Parathyroid adenoma (tissue), 2 donors: ENCODE measurements around the gene PRKG1.

ENCODE experiments used
- H2AFZ ChIP-seq: fragments of 300-600 bp; sonication (generic); one replicate; pipeline ENCODE4 v1.7.0; 2017; ENCODE audit warnings: antibody characterized with exemption, mild to moderate bottlenecking
- H3K27ac ChIP-seq: fragments of 300-600 bp; sonication (generic); one replicate; pipeline ENCODE4 v1.7.0; 2017
- H3K27me3 ChIP-seq: fragments of 300-600 bp; sonication (generic); one replicate; pipeline ENCODE4 v1.7.0; 2017; ENCODE audit warnings: low read length; ENCODE audit not compliant: control insufficient read depth, insufficient read depth
- H3K36me3 ChIP-seq: fragments of 300-600 bp; sonication (generic); one replicate; pipeline ENCODE4 v1.7.0; 2017; ENCODE audit warnings: low read length; ENCODE audit not compliant: control insufficient read depth, insufficient read depth
- H3K4me1 ChIP-seq: fragments of 300-600 bp; sonication (generic); one replicate; pipeline ENCODE4 v1.7.0; 2017; ENCODE audit warnings: control low read depth
- H3K4me2 ChIP-seq: fragments of 300-600 bp; sonication (generic); one replicate; pipeline ENCODE4 v1.7.0; 2017; ENCODE audit warnings: low read length
- H3K4me3 ChIP-seq: fragments of 300-600 bp; sonication (generic); one replicate; pipeline ENCODE4 v1.7.0; 2017; ENCODE audit warnings: low read depth, low read length
- H3K79me2 ChIP-seq: fragments of 300-600 bp; sonication (generic); one replicate; pipeline ENCODE4 v1.7.0; 2017; ENCODE audit warnings: control low read depth
- H3K9ac ChIP-seq: fragments of 300-600 bp; sonication (generic); one replicate; pipeline ENCODE4 v1.7.0; 2017; ENCODE audit warnings: mild to moderate bottlenecking
- H3K9me3 ChIP-seq: fragments of 300-600 bp; sonication (generic); one replicate; pipeline ENCODE4 v1.7.0; 2017; ENCODE audit warnings: low read length; ENCODE audit not compliant: control insufficient read depth
- TF ChIP-seq, protein P1 (sequence below): fragments of 300-600 bp; sonication (generic); IDR thresholded peaks from one replicate; pipeline ENCODE4 v1.7.0; 2017; ENCODE audit warnings: antibody characterized with exemption, mild to moderate bottlenecking
- donor health status: primary hyperparathyroidism.

Gene PRKG1

DNA sequence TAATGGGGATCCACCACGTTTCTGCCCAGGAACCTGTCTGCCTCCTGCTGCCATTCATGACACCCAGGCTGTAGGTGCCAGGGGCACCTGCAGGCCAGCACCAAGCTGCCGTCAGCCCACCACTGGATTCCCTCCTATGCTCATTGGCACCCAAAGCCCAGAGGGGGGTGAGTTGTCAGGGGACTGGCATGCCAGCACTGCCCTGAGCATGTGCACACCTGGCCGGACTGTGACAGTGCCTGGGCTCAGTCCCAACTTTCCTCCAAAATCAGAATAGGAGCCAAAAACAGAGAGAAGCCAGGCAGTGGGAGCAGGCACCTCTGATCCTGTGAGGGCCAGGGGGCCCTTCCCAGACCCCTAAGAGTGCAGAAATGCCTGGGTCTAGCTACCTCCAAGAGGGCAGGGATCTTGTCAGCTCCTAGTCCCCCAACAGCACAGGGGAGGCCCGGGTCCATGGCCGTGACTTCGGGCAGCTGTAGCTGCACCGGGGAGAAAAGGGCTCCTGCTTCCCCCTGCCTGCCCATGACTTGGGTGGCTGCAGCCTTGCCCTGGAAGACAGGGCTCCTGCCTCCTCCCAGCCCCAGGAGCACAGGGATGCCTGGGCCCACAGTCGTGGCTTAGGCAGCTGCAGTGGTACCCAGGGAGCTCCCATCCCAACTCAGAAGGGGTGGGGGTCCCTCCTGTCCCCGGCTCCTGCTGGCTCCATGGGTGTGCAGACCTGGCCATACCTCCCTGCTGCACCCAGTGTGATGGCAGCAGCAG is 990.0 kb downstream of the PRKG1 start:
- H3K79me2 ChIP-seq, result no peaks in the 10 kb centered on the region
- H2AFZ ChIP-seq, result no peak overlapping the region
- no peak overlapping the region for H3K4me3 ChIP-seq
- TF ChIP-seq, protein P1, sequence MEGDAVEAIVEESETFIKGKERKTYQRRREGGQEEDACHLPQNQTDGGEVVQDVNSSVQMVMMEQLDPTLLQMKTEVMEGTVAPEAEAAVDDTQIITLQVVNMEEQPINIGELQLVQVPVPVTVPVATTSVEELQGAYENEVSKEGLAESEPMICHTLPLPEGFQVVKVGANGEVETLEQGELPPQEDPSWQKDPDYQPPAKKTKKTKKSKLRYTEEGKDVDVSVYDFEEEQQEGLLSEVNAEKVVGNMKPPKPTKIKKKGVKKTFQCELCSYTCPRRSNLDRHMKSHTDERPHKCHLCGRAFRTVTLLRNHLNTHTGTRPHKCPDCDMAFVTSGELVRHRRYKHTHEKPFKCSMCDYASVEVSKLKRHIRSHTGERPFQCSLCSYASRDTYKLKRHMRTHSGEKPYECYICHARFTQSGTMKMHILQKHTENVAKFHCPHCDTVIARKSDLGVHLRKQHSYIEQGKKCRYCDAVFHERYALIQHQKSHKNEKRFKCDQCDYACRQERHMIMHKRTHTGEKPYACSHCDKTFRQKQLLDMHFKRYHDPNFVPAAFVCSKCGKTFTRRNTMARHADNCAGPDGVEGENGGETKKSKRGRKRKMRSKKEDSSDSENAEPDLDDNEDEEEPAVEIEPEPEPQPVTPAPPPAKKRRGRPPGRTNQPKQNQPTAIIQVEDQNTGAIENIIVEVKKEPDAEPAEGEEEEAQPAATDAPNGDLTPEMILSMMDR, result no peak
- no peaks in the 10 kb centered on the region for H3K27me3 ChIP-seq
- H3K4me1 ChIP-seq, result no peaks in the 10 kb centered on the region
- no peak overlapping the region for H3K9ac ChIP-seq
- H3K9me3 ChIP-seq, result no peaks in the 10 kb centered on the region
- H3K27ac ChIP-seq, result no peak overlapping the region
- no peaks in the 10 kb centered on the region for H3K36me3 ChIP-seq
- H3K4me2 ChIP-seq, result no peak overlapping the region

GRCh38 chr10:52066383-52066782 is 992.1 kb downstream of the PRKG1 start:
- no peak overlapping the region for H3K4me2 ChIP-seq
- no peak overlapping the region for H3K9ac ChIP-seq
- H3K9me3 ChIP-seq, result no peaks in the 10 kb centered on the region
- no peaks in the 10 kb centered on the region for H3K4me1 ChIP-seq
- no peaks in the 10 kb centered on the region for H3K27me3 ChIP-seq
- TF ChIP-seq, protein P1, result no peak
- no peak overlapping the region for H3K4me3 ChIP-seq
- no peak overlapping the region for H2AFZ ChIP-seq
- H3K36me3 ChIP-seq, result no peaks in the 10 kb centered on the region
- H3K27ac ChIP-seq, result no peak overlapping the region
- no peaks in the 10 kb centered on the region for H3K79me2 ChIP-seq

- no peaks in the 10 kb centered on the region for H3K9me3 ChIP-seq
- no peak overlapping the region for H3K9ac ChIP-seq
- TF ChIP-seq, protein P1, result no peak
- H3K4me3 ChIP-seq, result no peak overlapping the region
- H3K36me3 ChIP-seq, result no peaks in the 10 kb centered on the region
- no peak overlapping the region for H3K27ac ChIP-seq
- H3K4me2 ChIP-seq, result no peak overlapping the region
- no peaks in the 10 kb centered on the region for H3K4me1 ChIP-seq
- H2AFZ ChIP-seq, result no peak overlapping the region
- H3K79me2 ChIP-seq, result no peaks in the 10 kb centered on the region
- no peaks in the 10 kb centered on the region for H3K27me3 ChIP-seq
Observed at GRCh38 chr10:52068485-52068884, 994.2 kb downstream of the PRKG1 start.

DNA sequence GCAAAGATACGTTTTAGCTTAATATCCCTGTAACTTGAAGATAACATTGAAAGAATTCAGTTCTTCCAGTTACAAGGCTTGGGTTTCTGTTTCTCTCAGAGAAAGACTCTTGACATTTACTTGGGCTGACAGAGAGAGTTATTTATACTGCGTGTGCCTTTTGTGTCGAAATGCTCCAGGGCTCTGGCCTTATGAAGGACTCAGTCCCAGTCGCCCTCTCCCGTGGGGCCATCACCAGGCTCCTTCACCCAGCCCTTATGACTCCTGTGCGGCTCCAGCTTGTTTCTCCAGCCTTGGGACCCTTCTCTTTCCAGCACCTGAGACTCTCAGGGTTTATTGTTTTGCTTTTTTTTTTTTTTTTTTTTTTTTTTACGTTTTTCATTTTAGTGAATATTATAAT is 997.5 kb downstream of the PRKG1 start:
- Histone ChIP-seq H2AFZ (no peak overlapping the region), H3K27me3 (no peaks in the 10 kb centered on the region), H3K4me1 (no peaks in the 10 kb centered on the region), H3K36me3 (no peaks in the 10 kb centered on the region), H3K4me2 (no peak overlapping the region), H3K27ac (no peak overlapping the region), H3K79me2 (no peaks in the 10 kb centered on the region), H3K9ac (no peak overlapping the region), H3K4me3 (no peak overlapping the region), H3K9me3 (no peaks in the 10 kb centered on the region)
- TF ChIP-seq, protein P1, result no peak

DNA sequence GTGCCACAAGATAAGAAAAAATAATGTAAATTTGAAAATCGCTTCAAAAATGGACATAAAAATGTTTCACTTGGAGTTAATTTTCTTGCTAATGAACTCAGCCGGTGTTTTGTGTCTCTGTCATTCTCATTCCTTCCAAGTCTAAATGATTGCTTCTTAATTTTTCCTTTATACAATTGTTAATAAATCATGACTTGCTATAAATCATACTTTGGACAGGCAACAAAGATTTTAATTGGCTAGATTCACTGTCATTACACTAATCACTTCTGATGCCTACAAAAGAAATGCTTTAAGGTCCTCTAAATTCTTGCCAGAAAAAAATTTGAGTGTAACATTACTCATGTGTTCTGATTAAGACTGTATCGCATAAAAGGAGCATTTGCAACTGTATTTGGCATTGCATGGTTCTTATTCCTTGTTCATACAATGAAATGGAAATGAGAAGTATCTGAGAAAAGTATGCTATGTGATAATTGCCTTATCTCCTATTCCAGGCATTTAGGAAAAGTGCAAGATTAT is 1000.3 kb downstream of the PRKG1 start:
- H3K9ac ChIP-seq, result no peak overlapping the region
- H3K79me2 ChIP-seq, result no peaks in the 10 kb centered on the region
- no peaks in the 10 kb centered on the region for H3K27me3 ChIP-seq
- H3K4me2 ChIP-seq, result no peak overlapping the region
- H3K9me3 ChIP-seq, result no peaks in the 10 kb centered on the region
- H3K36me3 ChIP-seq, result no peaks in the 10 kb centered on the region
- H2AFZ ChIP-seq, result no peak overlapping the region
- TF ChIP-seq, protein P1, result no peak
- no peak overlapping the region for H3K27ac ChIP-seq
- no peak overlapping the region for H3K4me3 ChIP-seq
- no peaks in the 10 kb centered on the region for H3K4me1 ChIP-seq
